ENCODE data around the gene ZNRF3.

Gene ZNRF3

DNA sequence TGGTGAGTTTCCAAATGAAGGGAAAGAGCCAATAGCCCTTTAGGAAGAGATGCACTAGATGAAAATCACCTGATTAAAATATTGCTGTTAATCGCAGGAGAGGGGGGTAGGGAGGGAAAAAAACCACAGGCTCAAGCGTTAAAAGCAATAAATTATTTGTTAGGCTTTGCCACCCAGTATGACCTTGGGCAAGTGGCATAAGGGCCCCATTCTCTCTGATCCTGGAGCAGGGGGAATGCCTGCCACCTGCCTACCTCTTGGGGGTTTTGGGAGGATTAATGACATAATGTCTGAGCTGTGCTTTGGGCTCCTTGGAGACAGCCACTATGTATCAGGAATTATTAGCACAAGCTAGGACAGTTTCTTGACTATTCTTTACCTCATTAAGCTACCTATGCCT, 80.0 kb downstream of the ZNRF3 start:
- no peak for ATAC-seq
- Mint-ChIP-seq H3K27ac (no peak overlapping the region), H3K36me3 (no peaks in the 10 kb centered on the region), H3K27me3 (peaks cover 28% of the 10 kb centered on the region), H3K9me3 (no peaks in the 10 kb centered on the region), H3K4me3 (no peak overlapping the region), H3K4me1 (no peaks in the 10 kb centered on the region)

DNA sequence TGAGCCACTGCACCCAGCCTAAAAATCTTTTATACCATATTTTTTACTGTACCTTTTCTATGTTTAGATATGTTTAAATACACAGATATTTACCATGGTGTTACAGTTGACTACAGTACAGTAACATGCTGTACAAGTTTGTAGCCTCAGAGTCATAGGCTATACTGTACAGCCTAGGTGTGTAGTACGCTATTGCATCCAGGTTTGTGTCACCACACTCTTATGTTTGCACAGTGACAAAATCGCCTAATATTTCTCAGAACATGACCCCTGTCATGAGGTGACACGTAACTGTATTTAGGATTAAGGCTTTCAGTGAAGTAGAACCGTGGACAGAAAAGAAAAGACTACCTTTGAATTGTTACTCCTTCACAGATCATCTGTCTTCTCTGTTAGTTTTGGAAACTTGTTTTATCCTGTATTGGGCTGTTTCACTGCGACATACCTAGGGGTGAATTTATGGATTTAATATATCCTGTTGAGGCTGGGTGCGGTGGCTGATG, 83.8 kb downstream of the ZNRF3 start:
- no peak for ATAC-seq
- no peaks in the 10 kb centered on the region for H3K9me3 Mint-ChIP-seq
- H3K4me1 Mint-ChIP-seq: no peaks in the 10 kb centered on the region
- no peak overlapping the region for H3K27ac Mint-ChIP-seq
- H3K27me3 Mint-ChIP-seq: peaks cover 33% of the 10 kb centered on the region
- H3K4me3 Mint-ChIP-seq: no peak overlapping the region
- H3K36me3 Mint-ChIP-seq: no peaks in the 10 kb centered on the region

DNA sequence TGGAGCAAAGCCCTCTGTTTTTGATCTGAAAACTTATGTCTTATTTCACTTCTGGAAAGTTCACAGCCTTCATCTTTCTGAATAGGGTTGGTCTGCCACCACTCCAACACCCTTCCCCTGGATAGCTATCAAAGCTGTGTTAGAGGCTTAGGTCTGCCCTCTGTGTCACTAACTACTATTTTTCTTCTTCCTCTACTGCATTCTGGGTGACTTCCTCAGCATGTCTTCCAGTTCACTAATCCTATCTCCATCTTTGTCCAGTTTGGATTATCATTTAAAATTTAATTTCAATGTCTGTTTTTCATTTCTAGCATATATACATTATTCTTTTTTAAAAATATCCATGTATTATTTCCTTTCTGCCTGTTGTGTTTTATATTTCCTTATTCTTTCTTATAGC, 84.6 kb downstream of the ZNRF3 start:
- Mint-ChIP-seq H3K36me3 (no peaks in the 10 kb centered on the region), H3K27ac (no peak overlapping the region), H3K27me3 (peaks cover 26% of the 10 kb centered on the region), H3K4me3 (no peak overlapping the region), H3K4me1 (no peaks in the 10 kb centered on the region), H3K9me3 (no peaks in the 10 kb centered on the region)
- ATAC-seq: no peak

DNA sequence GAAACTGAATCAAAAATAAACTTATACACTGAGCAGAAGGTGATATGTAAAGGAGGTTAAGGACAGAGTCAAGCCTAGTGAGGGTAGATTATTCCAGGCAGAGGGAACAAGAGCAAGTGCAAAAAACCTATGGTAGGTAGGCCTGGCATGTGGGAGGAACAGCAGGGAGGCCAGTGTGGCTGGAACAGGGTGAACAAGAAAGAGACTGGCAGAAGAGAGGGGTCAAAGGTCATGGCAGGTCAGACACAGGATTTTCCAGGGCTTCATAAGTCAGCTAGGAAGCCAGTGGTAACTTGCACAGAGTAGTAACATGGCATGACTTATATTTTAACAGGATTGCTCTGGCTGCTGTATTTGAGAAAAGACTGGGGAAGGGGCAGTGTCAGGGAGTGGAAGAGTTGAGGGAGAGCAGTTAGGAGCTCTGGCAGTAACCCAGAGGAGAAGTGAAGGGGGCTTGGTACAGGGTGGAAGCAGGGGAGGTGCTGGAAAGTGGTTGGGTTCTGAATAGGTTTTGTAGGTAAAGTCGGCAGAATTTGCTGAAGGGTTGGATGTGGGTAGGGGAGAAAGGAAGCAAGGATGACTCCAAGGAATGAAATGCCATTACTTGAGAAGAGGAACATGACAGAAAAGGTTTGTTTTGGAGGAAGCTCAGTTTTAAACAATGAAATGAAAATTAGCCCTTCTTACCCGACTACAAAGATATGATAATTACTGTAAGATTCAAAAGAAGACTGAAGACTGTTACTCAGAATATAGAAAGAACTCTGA, 86.2 kb downstream of the ZNRF3 start:
- Mint-ChIP-seq H3K9me3 (no peaks in the 10 kb centered on the region), H3K4me3 (no peak overlapping the region), H3K4me1 (no peaks in the 10 kb centered on the region), H3K27me3 (peaks cover 15% of the 10 kb centered on the region), H3K27ac (no peak overlapping the region), H3K36me3 (no peaks in the 10 kb centered on the region)
- ATAC-seq: no peak

DNA sequence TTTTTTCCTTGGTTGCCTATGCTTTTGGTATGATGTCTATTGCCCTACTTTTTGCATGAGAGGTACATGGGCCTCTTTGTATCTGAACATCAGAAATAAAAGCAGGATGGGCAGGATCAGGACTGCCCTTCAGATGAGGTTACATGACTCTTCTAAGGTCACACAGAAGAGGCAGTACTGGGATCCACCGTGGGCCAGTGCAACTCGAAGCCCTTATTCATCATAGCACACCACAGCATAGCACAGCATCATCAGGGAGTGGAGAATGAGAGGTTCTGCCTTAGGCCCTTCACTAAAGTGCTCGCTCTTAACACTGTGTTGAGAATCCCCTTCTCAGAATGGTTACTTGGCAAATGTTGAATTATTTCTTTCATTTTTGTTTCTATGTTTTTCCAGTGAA, 90.0 kb downstream of the ZNRF3 start:
- Mint-ChIP-seq H3K27me3 (peaks cover 23% of the 10 kb centered on the region), H3K27ac (no peak overlapping the region), H3K4me1 (no peaks in the 10 kb centered on the region), H3K4me3 (no peak overlapping the region), H3K36me3 (no peaks in the 10 kb centered on the region), H3K9me3 (no peaks in the 10 kb centered on the region)
- ATAC-seq: no peak

DNA sequence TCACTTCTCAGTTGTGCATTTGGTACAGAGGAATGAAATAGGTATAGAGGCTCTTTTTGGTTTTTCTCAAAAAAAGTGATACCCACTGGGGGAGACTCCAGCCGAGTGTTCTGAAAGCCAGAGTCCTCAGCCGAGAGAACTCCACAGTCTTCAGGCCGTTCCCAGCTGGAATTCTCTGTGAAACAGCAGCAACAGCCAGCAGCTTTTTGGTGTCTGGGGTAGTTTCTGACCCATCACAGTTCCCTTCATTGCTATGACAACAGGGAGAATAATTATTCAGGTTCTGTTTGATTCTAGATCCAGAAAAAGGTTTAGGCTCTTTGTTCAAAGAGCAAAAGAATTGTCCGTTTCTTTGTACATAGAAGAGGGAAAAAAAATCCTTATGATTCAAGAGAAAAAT, 93.7 kb downstream of the ZNRF3 start:
- no peaks in the 10 kb centered on the region for H3K9me3 Mint-ChIP-seq
- no peaks in the 10 kb centered on the region for H3K36me3 Mint-ChIP-seq
- H3K27me3 Mint-ChIP-seq: peaks cover 20% of the 10 kb centered on the region
- no peak overlapping the region for H3K4me3 Mint-ChIP-seq
- H3K27ac Mint-ChIP-seq: no peak overlapping the region
- H3K4me1 Mint-ChIP-seq: no peaks in the 10 kb centered on the region
- ATAC-seq: no peak

DNA sequence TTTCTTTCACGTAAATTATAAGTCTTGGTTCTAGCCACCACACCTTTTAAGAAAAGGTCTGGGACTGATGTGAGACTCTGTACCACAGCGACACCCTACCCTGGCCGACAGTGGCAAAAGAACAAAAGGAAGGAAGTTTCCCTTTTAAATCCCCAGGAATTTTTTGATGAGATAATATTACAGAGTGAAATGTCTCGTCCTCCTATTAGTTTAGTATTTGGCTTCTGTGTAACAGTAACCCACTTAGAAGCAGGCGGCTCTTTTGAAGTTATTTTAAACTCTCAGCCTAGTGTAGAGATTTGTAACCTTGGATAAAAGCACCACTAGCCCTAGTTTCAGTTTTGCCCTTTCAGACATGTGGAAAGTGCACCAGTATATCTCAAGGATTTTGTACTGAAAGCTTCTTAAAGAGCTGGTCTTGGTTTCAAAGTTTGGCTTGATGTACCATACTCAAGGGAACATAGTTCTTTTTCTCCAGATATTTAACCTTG, 94.2 kb downstream of the ZNRF3 start:
- H3K27me3 Mint-ChIP-seq: peaks cover 20% of the 10 kb centered on the region
- no peak overlapping the region for H3K4me3 Mint-ChIP-seq
- no peak for ATAC-seq
- no peak overlapping the region for H3K27ac Mint-ChIP-seq
- H3K36me3 Mint-ChIP-seq: no peaks in the 10 kb centered on the region
- no peaks in the 10 kb centered on the region for H3K4me1 Mint-ChIP-seq
- no peaks in the 10 kb centered on the region for H3K9me3 Mint-ChIP-seq

DNA sequence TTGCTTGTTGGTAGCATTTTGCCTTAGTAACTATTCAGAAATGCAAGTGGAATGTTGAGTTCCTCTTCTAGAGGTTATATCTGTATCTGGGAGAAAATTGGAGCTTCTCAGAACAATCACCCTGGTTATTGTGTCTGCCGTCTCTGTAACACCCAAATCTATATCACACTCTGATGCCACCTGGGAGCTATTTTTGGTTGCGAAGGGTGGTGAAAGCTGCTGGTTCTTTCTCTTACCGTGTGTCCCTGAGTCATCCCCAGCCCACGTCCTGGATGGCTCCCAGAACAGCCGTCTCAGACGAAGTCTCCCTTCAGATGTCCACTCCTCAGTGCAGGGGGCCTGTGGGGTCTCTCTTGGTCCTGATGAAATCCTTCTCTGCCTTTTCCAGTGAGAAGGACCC, 94.8 kb downstream of the ZNRF3 start:
- H3K9me3 Mint-ChIP-seq: no peaks in the 10 kb centered on the region
- no peak for ATAC-seq
- no peaks in the 10 kb centered on the region for H3K4me1 Mint-ChIP-seq
- H3K36me3 Mint-ChIP-seq: no peaks in the 10 kb centered on the region
- H3K4me3 Mint-ChIP-seq: no peak overlapping the region
- H3K27ac Mint-ChIP-seq: no peak overlapping the region
- peaks cover 20% of the 10 kb centered on the region for H3K27me3 Mint-ChIP-seq

DNA sequence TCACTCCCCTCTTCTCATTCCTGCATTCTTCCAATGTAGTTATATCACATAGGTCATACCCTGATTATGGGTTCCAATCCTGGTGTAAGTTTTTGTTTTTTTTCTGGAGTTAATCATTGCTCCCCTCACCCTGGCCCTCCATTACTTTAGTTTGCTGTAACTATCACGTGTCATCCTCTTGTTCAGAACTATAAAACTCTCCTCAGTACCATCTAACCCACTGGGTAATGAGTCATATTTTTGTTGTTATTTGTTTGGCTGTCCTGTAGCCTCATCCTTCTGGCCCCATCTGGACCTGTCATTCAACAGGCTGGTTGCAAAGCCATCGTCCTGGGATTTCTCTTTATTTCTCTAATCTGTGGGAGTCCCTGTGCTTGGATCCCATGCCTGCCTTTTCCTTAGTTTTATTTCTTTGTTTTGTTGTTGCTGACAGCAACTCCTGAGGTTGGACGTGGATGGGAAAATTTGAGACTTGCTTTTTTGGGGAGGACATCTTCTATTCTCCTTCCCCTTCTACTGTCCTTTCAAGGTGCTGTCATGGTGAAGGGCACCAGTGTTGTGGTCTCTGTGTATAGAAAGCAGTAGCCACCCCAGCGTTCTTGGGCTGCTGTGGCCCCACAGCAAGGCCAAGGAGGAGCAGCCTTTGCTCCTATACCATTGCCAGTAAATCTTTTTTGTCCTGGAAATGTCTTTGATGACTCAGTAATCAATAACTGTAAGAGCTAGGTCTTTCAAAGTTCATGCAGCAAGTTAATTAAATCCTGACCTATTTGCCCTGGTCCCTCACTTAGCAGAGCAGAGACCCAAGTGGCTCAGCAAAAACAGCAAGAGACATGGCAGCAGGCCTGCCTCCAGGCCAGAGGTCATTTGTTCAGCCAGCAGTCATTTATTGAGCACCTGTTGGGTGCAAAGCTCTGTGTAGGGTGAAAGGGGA, 95.8 kb downstream of the ZNRF3 start:
- H3K27me3 Mint-ChIP-seq: peaks cover 20% of the 10 kb centered on the region
- ATAC-seq: no peak
- H3K36me3 Mint-ChIP-seq: no peaks in the 10 kb centered on the region
- no peak overlapping the region for H3K27ac Mint-ChIP-seq
- H3K4me3 Mint-ChIP-seq: no peak overlapping the region
- no peaks in the 10 kb centered on the region for H3K4me1 Mint-ChIP-seq
- no peaks in the 10 kb centered on the region for H3K9me3 Mint-ChIP-seq

DNA sequence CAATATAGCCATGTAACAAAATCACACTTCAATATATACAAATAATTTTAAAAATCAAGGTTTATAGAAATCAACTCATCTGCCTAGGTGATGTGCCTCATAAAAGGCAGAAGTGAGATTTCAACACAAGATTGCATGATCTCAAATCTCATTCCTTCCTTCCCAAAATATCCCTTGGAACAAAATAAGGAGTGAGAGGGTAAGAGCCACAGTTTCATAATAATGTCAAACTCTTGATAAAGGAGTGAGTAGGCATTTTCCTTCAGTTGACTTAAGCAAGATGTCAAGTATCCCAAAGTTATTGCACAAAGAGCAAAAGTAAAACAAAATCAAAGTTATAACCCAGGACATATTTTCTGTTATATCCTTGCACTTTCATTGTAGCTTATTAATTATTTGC, 97.0 kb downstream of the ZNRF3 start:
- Mint-ChIP-seq H3K4me1 (no peaks in the 10 kb centered on the region), H3K36me3 (no peaks in the 10 kb centered on the region), H3K4me3 (no peak overlapping the region), H3K27ac (no peak overlapping the region), H3K27me3 (peaks cover 20% of the 10 kb centered on the region), H3K9me3 (peaks cover 3% of the 10 kb centered on the region)
- ATAC-seq: no peak

DNA sequence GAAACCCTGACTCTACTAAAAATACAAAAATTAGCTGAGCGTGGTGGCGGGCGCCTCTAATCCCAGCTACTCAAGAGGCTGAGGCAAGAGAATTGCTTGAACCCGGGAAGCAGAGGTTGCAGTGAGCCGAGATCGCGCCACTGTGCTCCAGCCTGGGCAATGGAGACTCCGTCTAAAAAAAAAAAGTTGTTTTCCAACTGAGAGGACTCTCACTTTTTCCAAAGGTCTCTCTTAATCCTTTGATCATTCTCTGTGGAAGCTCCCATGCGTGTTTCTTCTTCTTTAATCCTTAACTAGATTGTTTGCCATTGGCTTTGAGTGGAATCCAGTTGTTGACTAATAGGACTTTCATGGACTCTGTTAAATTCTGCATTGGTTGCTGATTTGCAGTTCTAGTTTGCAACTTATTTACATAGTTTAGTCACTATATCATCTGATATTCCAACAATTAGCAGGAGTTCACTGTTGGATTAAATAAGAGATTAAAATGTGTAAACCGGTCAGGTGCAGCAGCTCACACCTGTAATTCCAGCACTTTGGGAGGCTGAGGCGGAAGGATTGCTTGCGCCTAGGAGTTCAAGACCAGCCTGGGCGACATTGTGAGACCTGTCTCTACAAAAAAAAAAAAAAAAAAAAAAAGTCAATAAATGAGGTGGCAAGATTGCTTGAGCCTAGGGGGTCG, 98.6 kb downstream of the ZNRF3 start:
- ATAC-seq: no peak
- Mint-ChIP-seq H3K9me3 (peaks cover 7% of the 10 kb centered on the region), H3K27me3 (peaks cover 14% of the 10 kb centered on the region), H3K4me3 (no peak overlapping the region), H3K36me3 (no peaks in the 10 kb centered on the region), H3K4me1 (no peaks in the 10 kb centered on the region), H3K27ac (no peak overlapping the region)

DNA sequence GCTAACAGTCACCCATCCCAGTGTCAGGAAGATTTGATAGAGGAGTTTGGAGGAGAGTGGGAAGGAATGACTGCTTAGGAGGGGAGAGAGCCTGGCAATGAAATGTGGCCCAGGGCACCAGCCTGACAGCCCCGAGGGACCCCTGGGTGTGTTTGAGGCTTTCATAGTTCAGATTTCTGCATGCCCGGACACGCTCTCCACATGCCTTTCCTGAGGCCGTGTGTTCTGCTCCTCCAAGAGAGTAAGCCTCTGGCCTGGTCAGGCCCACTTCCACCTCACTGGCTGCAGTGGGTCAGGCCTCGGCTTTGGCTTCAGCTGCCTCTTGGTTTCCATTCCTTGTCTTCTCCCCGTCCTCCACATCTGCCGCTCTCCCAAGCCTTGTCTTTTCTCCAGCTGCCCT, 99.8 kb downstream of the ZNRF3 start:
- Mint-ChIP-seq H3K4me1 (no peaks in the 10 kb centered on the region), H3K9me3 (peaks cover 7% of the 10 kb centered on the region), H3K27me3 (peaks cover 13% of the 10 kb centered on the region), H3K27ac (no peak overlapping the region), H3K4me3 (no peak overlapping the region), H3K36me3 (peaks cover 6% of the 10 kb centered on the region)
- ATAC-seq: no peak

DNA sequence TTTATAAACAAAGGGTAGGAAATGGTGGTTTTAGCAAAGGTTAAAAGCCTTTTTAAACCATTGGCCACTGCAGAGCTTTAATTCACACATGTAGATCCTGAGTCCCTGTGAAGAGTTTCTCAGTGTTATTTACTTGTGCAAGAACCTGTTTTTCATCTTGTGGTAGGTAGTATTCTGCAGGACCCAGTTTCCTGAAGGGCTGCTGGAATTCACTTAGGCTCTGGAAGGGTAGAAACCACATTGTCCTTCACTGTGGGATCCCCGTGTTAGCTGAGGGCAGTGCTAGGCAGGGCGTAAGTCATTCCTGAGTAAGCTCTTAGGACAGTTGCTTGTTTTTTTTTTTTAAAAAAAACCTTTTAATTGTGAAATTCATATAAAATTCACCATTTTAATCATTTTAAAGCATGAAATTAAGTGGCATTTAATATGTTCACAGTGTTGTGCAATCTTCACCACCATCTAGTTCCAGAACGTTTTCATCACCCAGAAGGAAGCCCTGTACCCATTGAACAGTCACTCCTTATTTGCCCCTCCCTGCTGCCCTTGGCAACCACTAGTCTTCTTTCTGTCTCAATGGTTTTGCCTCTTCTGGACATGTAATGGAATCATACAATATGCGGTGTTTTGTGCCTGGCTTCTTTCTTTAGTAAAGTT, 100.5 kb downstream of the ZNRF3 start:
- Mint-ChIP-seq H3K36me3 (peaks cover 6% of the 10 kb centered on the region), H3K4me1 (no peaks in the 10 kb centered on the region), H3K27me3 (peaks cover 6% of the 10 kb centered on the region), H3K27ac (no peak overlapping the region), H3K4me3 (no peak overlapping the region), H3K9me3 (peaks cover 7% of the 10 kb centered on the region)
- ATAC-seq: no peak

DNA sequence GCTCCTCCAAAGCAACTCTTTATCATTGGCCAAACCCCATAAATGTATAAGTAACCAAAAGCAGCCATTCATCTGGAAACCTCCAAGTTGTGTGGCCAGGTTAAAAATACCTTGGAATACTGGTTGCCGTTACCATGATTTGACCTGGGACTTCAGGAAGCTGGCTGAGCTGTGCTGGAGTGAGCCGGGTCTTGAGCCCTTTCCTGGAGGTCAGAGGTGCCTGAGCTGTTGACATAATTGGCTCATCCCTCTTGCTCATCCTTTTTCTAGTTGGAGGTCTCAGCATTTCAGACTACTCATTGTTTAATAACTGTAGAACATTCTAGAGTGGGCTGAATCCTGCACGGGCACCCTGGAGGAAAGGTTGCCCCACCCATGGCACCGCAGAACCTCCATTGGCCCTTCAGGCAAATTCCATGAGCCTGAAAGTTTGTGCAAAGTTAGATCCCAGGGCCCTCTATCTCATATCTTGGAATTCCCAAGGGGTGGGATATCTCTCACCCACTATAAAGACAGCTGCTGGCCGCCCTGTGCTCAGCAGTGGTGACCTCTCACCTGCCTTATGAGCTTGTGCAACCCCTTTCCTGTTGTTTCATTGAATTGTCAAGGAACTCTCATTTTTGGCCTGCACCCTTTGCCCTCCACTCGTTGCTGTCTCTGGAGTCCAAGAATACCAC, 101.2 kb downstream of the ZNRF3 start:
- H3K36me3 Mint-ChIP-seq: peaks cover 6% of the 10 kb centered on the region
- no peaks in the 10 kb centered on the region for H3K27me3 Mint-ChIP-seq
- H3K4me1 Mint-ChIP-seq: no peaks in the 10 kb centered on the region
- H3K9me3 Mint-ChIP-seq: peaks cover 7% of the 10 kb centered on the region
- no peak overlapping the region for H3K4me3 Mint-ChIP-seq
- no peak for ATAC-seq
- H3K27ac Mint-ChIP-seq: no peak overlapping the region

Measured in stimulated activated memory B cell treated with anti-CD40 and anti-IgM and Interleukin-4, amounts not matched to agents 10 μg/mL and 1 μg/mL and 100 μg/mL, for 72 hours (primary cell).